GM15510 (cell line): ENCODE data around the gene ALPK3.

Source experiments
- POLR2A ChIP-seq: IDR thresholded peaks from 3 replicates; pipeline ENCODE4 v1.6.1; 2011; ENCODE audit warnings: borderline replicate concordance; ENCODE audit not compliant: insufficient read length; ENCODE audit errors: extremely low read depth

Gene ALPK3

DNA sequence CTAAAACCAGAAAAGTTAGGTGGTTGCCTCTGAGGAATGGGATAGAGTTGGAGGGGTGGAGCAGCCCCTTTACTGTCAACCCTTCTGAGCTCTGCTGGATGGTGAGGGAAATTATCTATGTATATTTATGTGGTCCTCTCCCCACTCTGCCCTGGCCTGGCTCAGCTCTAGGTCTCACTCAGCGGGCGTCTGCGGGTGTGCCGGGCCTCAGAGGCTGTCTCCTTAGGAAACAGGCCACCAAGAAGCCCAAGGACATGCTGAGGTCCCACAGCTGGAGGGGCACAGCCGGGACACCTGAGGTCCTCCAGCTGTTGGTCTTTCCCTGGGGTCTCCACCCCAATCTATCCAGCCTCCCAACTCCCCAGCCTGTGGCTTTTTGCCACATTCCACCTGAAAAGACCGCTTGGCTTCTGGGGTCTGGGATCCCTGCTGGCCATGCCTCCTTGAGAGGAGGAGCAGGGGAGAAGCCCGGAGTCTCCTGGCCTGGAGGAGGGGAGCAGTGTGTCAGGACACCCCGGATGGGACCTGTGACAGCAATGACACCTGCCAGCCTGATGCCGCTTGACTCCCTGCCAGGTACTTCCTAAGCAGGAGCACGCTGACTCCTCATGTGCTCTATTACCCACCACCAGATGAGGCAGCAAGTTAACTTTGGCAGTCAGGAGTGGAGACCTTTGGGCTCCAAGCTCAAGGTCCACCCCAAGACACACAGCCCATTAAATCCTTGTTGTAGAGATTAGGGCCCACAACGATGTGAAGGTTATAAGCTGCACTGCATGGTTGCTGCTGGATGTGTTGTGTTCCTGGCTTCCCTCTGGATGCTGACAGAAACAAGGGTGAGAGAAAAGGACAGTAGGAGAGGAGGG is 67.0 kb downstream of the ALPK3 start, which contains the start of gene SLC28A1:
TSS of gene SLC28A1 (plus strand) at position 747 of the 866 bp plus-strand sequence. CDS start 3,099 bp downstream, outside the sequence.
- no peak for TF ChIP-seq POLR2A

DNA sequence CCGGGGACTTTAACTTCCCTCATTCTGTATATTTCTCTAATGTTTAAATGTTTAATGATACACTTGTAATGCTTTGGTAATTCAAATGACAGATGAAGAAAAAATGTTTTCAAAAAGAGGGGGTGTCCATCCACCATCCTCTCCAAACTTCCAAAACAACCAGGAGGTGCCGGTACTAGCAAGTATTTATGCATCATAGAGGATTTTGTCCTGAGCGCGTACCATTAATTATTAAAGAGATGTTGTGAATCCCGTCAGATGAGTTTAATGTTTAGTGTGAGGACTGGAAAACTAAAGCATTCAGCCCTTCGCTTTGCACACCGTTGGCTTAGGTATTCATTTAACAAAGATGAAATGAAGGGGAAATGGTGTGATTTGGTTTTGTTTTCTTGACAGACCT is 68.6 kb downstream of the ALPK3 start:
- TF ChIP-seq POLR2A = no peak

- TF ChIP-seq POLR2A = no peak
Measured at GRCh38 chr15:84886211-84886983, 69.2 kb downstream of the ALPK3 start.

DNA sequence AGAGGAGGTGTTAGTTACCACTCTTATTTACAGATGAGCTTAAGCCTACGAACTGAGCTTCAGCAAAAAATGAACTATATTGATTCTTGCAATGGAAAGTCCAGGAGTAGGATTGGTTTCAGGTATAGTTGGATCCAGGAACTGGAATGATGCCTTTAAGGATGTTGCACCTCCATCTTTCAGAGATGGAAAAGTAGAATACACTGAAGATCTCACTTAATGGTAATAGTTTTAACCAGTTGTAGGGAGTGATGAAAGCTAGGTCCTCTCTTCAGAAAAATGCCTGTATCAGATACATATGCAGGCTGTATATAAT is 69.8 kb downstream of the ALPK3 start:
- TF ChIP-seq POLR2A = no peak

DNA sequence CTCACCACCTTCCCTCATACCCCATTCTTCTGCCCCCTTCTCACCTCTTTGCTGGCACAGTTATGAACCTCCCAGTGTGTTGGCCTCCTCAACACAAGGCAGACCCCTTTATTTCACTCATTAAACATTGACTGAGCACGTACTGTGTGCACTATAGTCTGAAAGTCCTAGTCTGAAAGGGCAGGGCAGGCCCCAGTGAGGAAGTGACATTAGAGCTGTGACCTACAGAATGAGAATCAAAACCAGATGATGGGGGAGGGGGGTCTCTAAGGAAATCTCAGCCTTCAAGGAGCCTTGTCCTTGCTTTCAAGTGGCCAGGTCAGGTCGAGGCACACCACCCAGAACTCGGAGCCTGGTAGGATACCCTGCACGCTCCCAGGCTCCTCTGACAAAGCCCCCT is 70.8 kb downstream of the ALPK3 start:
- no peak for TF ChIP-seq POLR2A

DNA sequence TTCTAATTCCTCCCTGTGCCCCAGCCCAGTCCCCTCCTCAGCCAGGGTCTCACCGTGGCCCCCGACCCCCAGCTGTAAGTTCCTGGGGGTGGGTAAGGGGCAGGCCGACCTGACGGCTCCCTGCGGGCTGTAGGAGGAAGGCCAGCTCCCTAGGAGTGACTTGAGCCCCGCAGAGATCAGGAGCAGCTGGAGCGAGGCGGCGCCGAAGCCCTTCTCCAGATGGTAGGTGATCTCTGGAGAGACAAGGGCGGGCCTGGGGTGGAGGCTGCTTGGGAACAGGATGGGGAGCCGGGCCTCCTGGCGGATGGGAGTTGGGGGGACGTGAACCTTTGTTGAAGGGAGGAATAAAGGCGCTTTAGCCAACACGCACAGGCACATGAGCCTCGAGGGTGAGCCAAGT is 71.5 kb downstream of the ALPK3 start:
- TF ChIP-seq POLR2A = no peak

DNA sequence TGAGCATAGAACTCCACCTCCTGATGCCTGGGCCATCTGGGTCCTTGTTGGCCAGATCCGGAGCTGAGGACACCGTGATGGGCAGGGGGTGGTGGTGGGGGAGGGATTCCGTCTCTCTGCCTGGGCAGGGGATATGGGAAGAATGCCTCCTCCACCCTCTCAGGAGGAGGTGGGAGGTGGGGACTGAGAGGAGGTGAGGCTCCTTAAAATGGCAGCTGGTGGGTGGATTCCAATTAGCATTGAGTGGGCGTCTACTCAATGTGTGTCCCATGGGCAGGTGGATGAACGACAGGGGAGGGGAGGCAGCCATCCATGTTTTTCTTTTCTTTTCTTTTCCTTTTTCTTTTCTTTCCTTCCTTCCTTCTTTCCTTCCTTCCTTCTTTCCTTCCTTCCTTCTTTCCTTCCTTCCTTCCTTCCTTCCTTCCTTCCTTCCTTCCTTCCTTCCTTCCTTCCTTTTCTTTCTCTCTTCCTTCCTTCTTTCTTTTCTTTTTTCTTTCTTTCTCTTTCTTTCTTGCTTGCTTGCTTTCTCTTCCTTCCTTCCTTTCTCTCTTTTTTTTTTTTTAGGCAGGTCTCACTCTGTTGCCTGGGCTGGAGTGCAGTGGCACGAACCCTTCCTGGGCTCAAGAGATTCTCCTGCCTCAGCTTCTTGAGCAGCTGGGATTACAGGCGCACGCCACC is 72.3 kb downstream of the ALPK3 start:
- TF ChIP-seq POLR2A = no peak

- TF ChIP-seq POLR2A = no peak
Measured at GRCh38 chr15:84889991-84890669, 73.0 kb downstream of the ALPK3 start.

- TF ChIP-seq POLR2A = no peak
Measured at GRCh38 chr15:84890670-84891162, 73.6 kb downstream of the ALPK3 start.

DNA sequence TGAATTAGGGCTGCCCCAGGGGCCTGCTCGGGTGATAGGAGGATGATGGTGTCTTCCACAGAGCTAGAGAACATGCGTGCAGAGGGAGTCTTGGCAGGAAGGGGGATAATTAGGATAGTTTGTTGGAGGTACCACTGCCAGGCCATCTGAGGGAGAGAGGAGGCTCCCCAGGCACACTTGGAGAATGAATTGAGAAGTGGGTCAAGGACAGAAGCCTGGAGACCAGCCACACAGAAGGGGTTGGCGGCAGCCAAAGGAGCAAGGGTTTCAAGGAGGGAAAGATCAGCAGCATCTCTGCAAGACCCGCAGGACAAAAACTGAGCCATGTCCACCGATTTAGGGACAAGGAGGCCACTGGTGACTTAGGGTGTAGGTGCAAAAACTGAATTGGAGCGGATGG is 74.2 kb downstream of the ALPK3 start:
- TF ChIP-seq POLR2A = no peak

DNA sequence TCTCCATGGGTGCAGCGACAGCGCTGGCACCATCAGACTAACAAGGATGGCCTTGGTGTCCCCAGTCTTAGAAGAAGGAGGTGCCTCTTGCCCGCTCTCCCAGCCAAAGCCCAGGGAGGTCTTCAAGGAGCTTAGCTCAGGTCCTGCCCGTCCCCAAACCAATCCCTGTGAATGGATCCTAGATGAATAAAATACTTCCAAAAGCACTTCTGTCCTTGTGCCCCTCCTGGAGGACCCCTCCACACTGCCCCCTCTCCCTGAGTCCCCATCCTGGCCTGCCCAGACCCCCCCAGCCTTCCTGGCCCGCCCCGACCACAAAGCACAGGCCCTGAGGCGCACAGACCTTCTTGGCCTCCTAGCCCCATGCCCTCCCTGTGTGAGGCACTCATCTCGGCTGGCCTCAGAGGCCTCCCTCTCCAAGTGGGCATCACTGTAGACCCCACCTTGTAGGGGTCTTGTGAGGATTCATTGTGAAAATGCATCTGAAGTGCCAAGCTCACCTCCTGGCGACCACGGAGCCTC is 75.7 kb downstream of the ALPK3 start:
- TF ChIP-seq POLR2A = no peak

GRCh38 chr15:84893607-84894006 is 76.5 kb downstream of the ALPK3 start:
- TF ChIP-seq POLR2A = no peak

GRCh38 chr15:84894736-84895425 is 77.7 kb downstream of the ALPK3 start:
- TF ChIP-seq POLR2A = no peak

- no peak for TF ChIP-seq POLR2A
Measured at GRCh38 chr15:84898761-84899160, 81.6 kb downstream of the ALPK3 start.
